Activated effector memory CD4-positive, alpha-beta T cell treated with anti-CD3 and anti-CD28 coated beads, Interleukin-2, amount 50 U/mL, for 16 hours (primary cell): ENCODE data around the gene CDKN2B-AS1.

ENCODE experiments used
- DNase-seq: peaks from one replicate; pipeline ENCODE4 v3.0.0-alpha.2; 2020

The CDKN2B-AS1 gene

DNA sequence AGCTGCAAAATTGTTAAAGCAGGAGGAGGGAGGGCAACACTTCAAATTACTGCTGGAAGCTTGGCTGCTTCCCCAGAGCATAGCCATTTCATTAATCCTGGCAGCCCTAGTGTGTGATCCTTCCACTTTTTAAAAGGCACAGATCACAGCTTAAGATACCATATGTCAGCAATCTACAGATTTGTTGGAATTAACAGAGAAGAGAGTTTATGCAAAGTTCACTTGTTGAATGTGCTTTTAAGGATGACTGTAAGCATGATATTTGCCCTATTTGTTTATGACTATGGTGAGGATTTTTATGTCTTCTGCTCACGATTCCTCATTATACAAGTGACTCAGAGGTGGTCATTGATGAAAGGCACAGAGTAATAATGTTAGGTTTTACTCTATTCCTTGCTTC is 170.6 kb downstream of the CDKN2B-AS1 start:
- no peak for DNase-seq

- DNase-seq = no peak
Measured at GRCh38 chr9:22169243-22169642, 174.7 kb downstream of the CDKN2B-AS1 start.

- no peak for DNase-seq
Measured at GRCh38 chr9:22169727-22170503, 175.3 kb downstream of the CDKN2B-AS1 start.
